Measurements from ENCODE around the gene MTUS2.

Gene MTUS2

GRCh38 chr13:29428310-29429181, 608.4 kb downstream of the MTUS2 start:
- no peak for DNase-seq

GRCh38 chr13:29429286-29429900, 609.3 kb downstream of the MTUS2 start:
- no peak for DNase-seq

- no peak for DNase-seq
These were observed 614.2 kb downstream of the MTUS2 start for GRCh38 chr13:29434217-29434945.

- no peak for DNase-seq
These were observed 615.2 kb downstream of the MTUS2 start for GRCh38 chr13:29435125-29435911.

- DNase-seq = no peak
These were observed 616.2 kb downstream of the MTUS2 start for GRCh38 chr13:29436291-29436690.

GRCh38 chr13:29436721-29437280, 616.7 kb downstream of the MTUS2 start:
- DNase-seq = no peak

GRCh38 chr13:29438769-29439168, 618.6 kb downstream of the MTUS2 start:
- no peak for DNase-seq

GRCh38 chr13:29439601-29440388, 619.7 kb downstream of the MTUS2 start:
- no peak for DNase-seq

GRCh38 chr13:29441306-29441705, 621.2 kb downstream of the MTUS2 start:
- no peak for DNase-seq

- DNase-seq = no peak
These were observed 625.9 kb downstream of the MTUS2 start for GRCh38 chr13:29446016-29446415.

GRCh38 chr13:29448174-29448573, 628.0 kb downstream of the MTUS2 start:
- no peak for DNase-seq

- DNase-seq = no peak
These were observed 629.6 kb downstream of the MTUS2 start for GRCh38 chr13:29449726-29450125.

- no peak for DNase-seq
These were observed 631.8 kb downstream of the MTUS2 start for GRCh38 chr13:29451976-29452375.

GRCh38 chr13:29452773-29453616, 632.9 kb downstream of the MTUS2 start:
- no peak for DNase-seq

- no peak for DNase-seq
These were observed 633.5 kb downstream of the MTUS2 start for GRCh38 chr13:29453617-29454011.

- DNase-seq = no peak
These were observed 634.9 kb downstream of the MTUS2 start for GRCh38 chr13:29454931-29455481.

GRCh38 chr13:29456419-29456818, 636.3 kb downstream of the MTUS2 start:
- DNase-seq = no peak

- no peak for DNase-seq
These were observed 637.2 kb downstream of the MTUS2 start for GRCh38 chr13:29457299-29457698.

GRCh38 chr13:29458419-29458818, 638.3 kb downstream of the MTUS2 start:
- DNase-seq = no peak

- DNase-seq = no peak
These were observed 639.7 kb downstream of the MTUS2 start for GRCh38 chr13:29459813-29460355.

Measured in T-helper 1 cell (primary cell).